ENCODE results near the gene ERI3.

The ERI3 gene

DNA sequence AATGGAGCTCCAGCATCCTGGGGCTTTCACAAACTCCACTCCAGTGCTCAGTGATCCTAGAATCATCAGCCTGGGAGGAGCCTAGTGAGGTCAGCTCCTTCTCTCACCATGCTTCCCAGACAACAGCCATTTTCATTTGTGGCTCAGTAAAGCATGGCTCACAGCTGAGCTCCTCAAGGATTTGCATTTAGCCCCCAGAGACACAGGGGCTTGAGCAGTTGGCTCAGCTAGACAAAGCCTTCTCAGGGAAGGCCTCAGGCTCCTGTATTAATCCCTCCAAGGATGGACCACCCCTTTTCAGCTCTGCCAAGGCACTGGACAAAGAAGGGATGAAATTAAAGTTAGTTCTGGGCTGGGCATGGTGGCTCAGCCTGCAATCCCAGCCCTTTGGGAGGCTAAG, 39.5 kb downstream of the ERI3 start:
- no peak for DNase-seq (ENCODE audit: low spot score)

DNA sequence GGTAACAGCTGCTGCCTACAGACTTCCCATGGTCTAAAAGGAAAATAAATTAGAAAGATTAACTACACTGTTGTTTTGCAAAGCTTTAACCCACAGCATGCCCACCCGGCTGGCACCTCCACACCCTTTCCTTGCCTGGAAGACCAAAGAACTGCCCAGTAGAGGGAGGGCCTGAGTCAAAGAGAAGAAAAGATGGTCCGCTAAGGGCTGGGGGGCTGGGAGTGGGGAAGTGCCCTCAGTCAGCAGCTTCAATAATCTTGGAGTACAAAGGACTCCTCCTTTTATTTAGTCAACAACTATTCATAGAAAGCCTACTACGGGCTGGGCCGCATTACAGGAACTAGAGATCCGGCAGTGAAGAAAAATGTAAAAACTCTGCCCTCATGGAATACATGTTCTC, 40.6 kb downstream of the ERI3 start:
- DNase-seq (ENCODE audit: low spot score) = no peak

DNA sequence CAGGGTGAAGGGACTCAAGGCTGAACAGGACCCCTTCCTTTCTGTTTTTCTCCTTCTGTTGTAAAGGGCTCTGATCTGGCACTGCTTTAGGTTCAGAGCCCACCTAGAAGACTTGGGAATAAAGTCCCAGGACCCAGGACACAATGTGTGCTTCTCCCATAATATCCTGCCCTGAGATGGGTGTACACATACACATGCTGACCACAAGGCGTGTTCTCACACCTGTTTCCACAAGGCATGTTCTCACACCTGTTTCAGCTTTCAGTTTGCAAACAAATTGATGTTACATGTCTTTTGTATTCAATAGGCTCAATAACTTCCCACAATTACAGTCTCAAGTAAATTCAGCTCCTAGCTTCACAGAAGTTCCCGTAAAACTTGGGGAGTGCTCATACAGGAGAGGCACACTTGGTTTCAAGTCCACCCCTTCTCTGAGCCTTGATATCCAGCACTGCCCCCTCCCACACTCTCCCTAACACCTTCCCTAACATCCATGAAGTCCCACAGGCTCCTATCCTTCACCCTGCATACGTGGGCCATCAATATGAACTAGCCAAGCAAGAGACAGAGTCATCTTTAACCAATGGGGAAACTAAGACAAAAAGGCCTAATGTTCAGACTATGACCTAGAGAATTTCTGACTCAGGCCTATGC, 41.7 kb downstream of the ERI3 start:
- DNase-seq (ENCODE audit: low spot score) = no peak

DNA sequence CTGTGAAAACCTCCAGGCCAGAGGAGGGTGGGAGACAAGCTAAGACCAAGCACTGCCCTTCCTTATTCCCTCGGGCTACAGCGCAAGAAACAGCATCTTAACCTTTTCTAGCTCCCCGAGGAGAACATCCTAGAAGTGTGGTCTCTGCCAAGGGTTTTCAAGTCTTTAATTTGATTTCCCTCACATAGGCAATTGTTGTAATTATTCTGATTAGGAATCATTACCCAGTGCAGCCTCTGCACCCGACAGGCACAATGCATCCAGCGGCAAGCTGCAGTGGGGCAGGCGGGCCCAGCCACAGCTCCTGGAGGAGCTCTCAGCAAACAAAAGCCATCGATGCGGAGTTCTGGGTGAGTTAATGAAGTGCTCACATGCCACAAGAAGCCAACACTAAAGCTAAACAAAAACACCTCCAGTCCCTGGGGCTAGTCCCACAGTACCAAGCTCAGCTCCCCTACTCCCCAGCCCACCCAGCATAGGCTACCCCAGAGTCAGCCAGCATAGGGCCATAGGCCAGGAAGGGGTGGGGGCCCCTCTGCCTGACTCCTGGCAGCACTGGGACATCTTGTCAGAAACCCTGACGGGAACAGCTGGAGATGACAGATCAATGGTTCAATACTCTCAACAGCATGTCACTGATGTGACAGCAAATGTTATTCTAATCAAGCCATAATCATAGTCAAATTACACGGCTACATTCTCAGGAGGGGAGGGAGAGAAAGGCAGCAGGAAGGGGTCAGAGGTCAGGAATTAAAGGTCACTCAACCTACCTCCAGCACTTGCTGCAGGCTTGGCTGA, 42.5 kb downstream of the ERI3 start:
- no peak for DNase-seq (ENCODE audit: low spot score)

DNA sequence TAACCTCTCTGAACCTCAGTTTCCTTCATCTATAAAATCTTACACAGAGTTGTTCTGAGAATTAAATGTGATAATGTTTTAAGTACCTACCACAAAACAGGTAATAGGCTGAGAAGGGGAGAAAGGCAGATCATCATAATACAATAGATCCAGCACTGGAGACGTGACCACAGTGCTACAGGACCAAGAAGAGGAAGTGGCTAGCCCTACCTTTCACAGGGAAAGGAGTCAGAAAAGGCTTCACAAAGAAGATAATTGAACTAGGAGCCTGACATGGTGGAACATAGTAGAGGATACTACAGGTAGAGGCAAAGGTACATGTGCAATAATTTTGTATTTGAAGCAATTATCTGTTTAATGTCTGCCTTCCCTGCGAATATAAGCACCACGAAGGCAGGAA, 45.1 kb downstream of the ERI3 start:
- no peak for DNase-seq (ENCODE audit: low spot score)

DNA sequence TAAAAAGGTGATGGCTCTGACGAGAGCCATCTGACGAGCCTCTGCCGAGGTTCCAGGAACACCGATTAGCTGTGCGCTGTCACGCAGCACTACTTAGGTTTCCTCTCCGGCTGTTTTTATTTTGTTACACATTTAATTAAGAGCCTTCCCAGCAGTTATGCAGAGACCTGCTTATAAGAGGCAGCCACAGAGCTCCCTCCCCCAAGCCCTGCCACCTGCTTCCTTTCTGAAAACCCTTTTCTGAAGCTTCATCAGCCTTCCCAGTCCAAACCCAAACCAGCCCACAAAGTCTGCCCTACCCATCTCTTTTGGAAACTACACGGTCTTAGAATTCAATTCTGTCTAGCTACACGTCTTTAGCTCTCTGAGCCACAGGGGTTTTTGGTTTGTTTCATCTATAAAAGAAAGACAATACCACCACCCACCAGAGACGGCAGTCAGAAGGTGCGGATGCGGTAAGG, 49.1 kb downstream of the ERI3 start:
- no peak for DNase-seq (ENCODE audit: low spot score)

DNA sequence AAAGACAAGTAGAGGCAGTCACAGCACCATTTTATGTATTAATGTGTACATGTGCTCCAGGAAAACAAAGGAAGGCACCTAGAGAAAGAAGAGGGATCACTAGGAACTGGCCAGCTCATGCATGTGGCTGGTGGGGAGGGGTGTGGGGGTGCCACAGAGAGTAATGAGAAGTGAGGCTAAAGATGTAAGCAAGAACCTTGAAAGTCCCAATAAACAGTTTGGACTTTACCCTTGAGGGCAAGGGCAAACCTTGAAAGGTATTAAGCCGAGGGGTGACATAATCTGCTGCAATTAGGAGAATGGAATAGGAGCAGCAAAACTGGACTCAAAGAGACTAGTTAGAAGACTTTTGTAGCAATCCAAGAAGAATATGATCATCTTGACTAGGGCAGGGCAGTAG, 51.5 kb downstream of the ERI3 start:
- no peak for DNase-seq (ENCODE audit: low spot score)

DNA sequence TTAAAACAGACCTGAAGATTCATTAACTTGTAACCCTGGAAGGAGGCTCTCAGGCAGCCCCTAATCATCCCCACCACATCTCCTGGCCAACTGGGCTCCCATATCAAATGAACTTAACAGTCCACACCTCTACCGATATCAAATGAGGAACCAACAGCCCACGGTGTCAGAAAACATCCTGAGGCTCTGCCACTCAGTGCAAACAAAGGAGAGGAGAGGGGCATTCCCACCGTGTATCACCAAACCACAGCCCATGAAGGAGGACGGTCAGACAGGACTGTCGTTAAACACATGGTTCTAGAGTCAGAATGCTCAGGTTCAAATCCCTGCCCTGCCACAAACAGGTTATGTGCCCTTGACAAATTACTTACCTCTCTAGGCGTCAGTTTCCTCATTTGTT, 52.5 kb downstream of the ERI3 start:
- DNase-seq (ENCODE audit: low spot score) = no peak

DNA sequence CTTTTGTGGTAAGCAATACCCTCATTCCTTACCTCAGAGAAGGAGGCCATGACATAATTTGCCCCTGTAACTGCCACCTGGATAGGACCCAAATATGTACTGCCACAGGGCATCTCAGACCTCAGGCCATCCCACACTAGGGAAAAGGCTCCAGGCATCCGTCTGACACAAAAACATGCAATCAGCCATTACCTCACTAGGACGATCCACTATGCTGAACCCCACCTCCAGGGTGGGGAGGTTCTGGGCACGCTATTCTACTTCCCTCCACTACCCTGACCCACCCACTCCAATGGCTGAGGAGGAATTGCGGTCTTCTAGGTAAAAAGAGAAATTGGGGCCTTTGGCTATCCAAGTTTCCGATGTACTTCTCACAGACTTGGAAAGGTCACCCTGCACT, 53.6 kb downstream of the ERI3 start:
- no peak for DNase-seq (ENCODE audit: low spot score)

DNA sequence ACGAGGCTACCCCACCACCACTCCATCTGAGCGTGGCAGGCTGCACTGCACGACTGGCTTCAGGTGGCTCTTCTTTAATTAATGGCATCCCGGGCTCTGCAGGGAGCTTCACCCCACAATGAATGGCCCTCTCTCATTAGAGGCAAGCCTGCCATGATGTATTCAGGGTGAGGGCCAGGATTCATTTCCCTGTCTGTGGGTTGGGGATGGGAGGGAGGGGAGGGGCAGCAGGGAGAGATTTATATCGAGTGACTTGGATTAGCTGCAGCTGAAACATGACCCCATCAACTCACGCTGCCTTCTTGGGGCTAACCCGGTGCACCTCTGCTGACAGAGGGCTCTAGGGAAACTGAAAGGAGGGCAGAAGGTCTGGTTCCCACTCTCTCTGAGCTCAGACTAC, 54.2 kb downstream of the ERI3 start:
- no peak for DNase-seq (ENCODE audit: low spot score)

DNA sequence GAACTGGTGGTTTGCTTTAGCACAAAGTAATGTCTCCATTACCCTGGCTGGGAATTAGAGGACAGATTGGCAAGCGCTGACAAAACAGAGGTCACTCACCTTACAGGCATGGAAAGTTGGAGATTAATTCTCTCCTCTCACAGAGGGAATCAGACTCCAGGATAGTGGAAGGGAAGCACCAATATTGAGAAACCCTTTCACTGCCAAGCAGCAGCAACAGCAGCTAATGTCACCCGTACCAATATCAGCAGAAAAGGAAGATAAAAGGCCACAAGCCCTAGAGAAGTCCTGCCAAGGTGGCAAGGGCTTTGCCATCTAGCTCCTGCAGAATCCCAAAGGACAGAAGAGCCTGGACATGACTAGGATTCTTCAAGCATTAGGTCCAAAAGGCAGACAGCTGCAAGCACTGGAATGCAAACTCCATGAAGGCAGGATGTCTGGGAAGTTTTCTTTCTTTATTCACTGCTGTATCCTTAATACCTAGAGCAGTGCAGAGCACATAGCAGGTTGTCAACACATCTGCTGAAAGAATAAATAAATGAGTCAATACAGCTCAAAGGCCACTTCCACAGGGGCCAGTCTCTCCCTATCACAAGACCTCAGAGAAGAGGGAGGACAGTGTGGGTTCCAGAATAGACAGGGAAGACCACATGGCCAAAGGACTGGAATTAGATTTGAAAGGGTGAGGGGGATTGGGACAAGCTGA, 57.2 kb downstream of the ERI3 start:
- DNase-seq (ENCODE audit: low spot score) = no peak

DNA sequence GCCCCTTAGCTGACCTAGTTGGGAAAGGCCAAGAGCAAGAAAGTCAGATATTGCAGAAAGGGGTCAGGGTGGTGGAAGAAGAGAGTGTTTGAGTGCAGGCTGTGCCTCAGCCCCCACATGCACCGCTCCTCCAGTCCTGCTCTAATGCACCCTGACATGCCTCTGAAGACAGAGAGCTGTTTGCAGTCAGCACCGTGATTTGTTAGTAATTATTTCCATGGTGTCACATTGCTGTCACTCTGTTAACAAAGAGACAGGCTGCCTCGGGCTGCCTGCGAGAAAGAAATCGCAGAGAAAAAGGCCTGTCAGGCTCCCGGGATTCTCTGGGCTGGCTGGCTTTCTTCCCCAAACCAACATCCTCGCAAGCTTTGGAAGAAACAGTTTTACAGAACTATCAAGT, 58.3 kb downstream of the ERI3 start:
- no peak for DNase-seq (ENCODE audit: low spot score)

DNA sequence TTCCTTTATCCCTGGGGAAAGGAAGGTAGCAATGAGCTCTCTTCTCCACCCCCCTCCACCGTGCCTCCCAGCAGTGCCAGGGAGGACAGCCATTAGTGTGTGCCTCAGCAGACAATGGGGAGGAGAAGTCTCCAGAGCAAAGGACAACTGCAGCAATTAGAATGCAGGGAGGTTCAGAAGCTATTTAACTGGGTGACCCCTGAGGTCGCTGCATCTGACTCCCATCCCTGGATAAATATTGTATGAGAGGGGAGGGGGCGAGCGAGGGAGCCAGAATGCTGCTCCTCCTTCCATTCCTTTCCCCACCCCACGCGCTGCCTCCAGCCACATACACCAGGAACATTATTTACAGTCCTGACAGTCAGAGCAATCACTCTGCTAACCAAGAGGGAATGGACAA, 59.0 kb downstream of the ERI3 start:
- no peak for DNase-seq (ENCODE audit: low spot score)

DNA sequence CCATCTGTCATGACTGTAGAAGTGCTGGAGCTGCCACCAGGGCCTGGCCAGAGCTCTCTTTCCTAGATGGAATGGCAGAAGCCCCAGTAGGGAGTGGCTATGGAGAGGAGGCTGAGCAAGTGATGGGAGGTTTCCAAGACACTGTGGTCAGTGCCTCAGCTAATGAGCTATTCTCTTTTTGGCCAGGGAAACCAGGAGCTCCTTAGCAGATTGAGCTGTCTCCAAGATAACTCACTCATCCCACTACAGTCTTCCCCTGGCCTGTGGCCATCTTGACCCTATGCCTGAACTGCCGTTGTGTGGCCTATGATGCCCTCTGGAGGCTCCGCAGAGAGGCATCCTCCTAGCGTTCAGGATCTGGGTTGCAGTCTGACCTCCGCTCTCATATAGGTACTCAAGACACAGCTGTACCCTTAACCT, 60.5 kb downstream of the ERI3 start:
- peak; percentile 72 for DNase-seq (ENCODE audit: low spot score)

DNA sequence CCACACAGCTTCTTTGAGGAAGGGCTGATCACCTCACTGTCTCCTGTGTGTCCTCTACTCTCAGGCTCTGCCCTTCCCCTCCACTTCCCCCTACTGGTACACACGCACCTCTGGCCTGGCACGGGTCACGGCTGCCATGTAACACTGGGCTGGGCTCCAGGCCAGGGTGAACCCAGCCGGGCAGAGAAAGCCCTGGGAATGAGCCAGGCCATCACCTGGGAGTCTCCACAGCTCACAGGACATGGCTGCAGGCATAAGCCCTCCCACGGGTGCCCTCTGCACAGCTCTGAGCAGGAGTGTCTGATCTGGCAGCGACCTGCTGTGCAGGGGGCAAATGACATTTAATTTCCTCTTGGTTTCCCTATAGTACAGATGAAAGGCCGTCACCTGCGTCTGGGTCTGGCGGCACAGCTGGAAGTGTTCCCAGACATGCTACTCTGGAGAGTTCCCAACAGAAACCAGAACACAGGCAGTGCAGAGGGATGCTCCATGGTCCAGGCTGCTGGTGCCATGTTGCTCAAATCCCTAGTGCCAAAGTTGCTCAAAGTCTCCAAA, 61.2 kb downstream of the ERI3 start:
- peak; percentile 38 for DNase-seq (ENCODE audit: low spot score)

DNA sequence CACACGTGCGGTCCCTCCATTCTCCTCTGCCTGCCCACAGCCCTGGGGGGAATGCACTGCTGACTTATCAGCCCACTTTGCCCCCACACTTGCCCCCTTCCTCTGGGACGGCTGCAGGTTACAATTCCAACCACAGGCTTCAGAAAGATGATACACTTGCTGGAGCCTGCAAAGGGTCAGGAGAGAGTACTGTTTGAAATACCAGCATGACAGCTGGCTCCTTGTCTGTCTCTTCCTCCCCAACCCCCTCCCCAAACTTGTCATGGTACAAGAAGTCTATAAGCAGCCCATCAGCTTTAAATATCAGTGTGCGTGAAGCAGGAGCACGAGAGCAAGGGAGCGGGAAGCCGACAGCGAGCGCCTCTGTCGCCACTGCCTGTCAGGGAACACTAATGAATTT, 62.4 kb downstream of the ERI3 start:
- no peak for DNase-seq (ENCODE audit: low spot score)

DNA sequence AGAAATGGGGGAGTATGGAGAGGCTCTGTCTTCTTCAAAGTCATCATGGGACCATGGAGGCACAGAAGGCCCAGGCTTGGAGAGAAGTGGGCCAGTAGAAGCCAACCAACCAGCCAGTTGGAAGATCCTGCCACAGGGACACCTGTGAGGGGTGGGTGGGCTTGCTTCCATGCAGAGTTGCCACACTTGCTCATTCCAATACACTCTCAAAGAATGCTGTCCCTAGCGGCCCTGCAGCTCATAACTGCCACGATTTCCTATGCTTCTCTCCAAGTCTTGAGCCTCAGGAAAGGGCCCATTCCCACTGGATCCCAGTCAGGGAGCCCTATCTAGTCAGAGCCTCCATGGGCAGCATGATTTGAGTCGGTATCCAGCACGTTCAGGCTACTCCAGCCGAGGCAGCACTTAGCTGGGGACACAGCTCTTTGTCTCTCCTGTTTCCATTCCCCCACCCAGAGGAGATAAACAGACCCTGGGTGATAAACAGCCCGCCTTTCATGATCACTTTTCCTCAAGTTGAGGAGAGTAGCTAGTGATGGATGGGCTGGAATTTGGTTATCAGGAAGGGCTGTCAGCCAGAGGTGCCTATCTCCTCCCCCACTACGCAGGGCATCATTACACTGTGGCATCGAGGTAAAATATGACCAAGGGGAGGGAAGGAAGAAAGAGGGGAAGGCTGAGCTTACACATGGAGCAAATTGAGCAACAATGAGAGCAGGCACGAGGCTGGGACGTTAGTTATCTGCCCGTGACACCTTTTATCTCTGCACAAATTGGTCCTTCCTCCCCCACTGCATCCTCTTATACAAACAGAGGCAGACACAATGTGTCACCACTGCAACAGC, 64.6 kb downstream of the ERI3 start:
- no peak for DNase-seq (ENCODE audit: low spot score)

DNA sequence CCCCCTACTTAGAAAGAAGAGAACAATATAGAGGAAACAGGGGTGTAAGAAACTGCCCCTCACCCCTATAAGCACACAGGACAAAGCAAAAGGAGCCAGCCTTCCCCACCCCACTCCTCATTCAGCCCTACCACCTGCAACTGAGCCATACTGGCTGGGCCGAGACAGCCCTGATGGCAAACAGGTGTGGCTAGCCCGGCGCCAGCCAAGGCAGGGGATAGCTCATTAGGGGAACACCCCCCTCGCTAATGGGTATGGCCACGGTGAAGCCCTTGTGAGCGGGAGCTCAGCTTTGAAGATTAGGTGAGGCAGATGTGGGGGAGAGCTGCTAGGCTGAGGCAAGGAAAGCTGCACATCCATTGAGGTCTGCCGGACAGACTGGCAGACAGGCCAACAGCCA, 65.5 kb downstream of the ERI3 start:
- DNase-seq (ENCODE audit: low spot score) = peak; percentile 15

DNA sequence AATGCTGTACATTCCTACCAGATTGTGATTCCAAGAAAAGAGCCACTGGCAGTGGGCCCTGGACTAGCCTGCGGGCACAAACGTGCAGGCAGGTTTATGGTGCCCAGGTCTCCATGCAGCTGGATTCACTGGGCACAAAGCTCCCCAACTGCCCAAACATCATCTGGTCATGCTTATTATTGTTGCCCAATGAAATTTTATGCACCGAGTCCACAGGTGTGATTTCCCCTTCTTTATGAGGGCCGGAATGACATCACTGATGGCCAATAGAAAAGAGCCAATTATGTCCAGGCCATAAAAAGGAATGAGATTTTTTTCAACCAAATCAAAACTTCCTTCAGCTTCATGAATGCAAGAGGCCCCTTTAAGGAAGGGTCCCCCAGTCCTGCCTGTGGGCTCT, 66.2 kb downstream of the ERI3 start:
- DNase-seq (ENCODE audit: low spot score) = no peak

DNA sequence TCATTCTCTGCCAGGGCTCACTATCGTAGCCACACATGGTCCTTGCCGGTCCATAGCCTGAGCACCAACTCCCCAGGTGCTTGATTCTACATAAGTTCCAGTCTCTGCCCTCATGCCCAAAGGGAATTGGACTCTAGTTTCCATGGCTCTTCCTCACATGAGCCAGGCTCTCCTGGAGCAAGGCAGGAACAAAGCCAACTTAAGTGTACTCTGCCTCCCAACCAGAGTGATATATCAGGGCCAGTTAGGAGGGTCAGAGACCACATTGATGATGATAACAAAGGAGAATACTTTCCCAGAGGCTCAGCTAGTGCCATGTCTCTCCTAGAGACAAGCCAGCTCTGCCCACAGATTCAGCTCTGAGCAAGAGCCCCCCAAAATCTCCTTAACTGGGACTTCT, 70.9 kb downstream of the ERI3 start:
- no peak for DNase-seq (ENCODE audit: low spot score)

DNA sequence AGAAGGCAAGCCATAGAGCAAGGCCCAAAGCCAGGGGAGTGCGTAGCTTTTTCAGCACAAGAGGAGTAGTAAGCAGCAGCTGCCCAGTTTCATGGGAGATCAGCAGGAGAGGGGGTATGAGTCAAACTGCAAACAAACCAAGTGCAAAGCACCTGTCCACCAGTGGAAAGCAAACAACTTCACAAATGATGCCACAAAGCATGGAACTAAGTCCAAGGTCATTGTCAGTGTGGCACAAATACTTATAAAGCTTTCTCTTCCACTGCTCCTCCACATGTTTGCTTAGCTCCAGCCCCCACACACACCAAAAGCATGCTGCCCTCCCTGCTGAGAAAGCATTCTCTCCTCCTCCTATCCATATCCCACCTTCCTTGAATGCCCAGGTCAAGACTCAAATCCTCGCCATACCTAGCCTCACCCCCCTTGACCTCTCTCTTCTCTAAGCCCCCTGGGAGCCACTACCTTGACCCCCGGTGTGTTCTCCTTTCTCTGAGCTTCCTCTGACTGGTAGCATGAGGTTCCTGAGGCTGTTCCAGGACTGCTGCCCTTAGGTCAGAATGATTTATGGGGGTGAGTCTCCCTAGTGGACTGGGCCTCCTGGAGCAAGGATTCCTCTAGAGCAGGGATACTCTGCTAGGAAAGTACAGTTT, 71.4 kb downstream of the ERI3 start:
- DNase-seq (ENCODE audit: low spot score) = no peak
